GM23338 (cell line): Measurements from ENCODE around the gene IFNA17. TPM values are rescaled to one million over a fixed set of nuclear protein-coding genes. Genes with fewer than 3 reads are reported as not detected.
"Not testable (repeated sequence)": the region's sequence is repeated elsewhere in the genome, so short reads cannot be mapped to it uniquely, and the experiment has no call there.

Experiments used
- ATAC-seq: fragments of 200-7000 bp; cut with Tn5 transposase; 3 replicates; pipeline ENCODE4 v1.9.1; 2020
- DNase-seq: peaks from one replicate; pipeline ENCODE4 v3.0.0-alpha.2; 2015; ENCODE audit warnings: low spot score
- H2AFZ ChIP-seq: fragments of 200-600 bp; sonication (generic); 2 replicates; pipeline ENCODE4 v1.8.0; 2016; ENCODE audit warnings: antibody characterized with exemption, mild to moderate bottlenecking, moderate library complexity
- H3F3A ChIP-seq: fragments of 200-600 bp; sonication (generic); replicated peaks from 2 replicates; pipeline ENCODE4 v1.8.0; 2017; ENCODE audit warnings: antibody characterized with exemption, mixed run types, low read depth
- H3K27ac ChIP-seq: fragments of 200-600 bp; sonication (generic); 2 replicates; pipeline ENCODE4 v1.6.1; 2016; ENCODE audit warnings: low read depth
- H3K27me3 ChIP-seq: fragments of 200-600 bp; sonication (generic); 2 replicates; pipeline ENCODE4 v1.8.0; 2016; ENCODE audit warnings: mild to moderate bottlenecking, mixed run types, moderate library complexity; ENCODE audit not compliant: insufficient read depth
- H3K36me3 ChIP-seq: fragments of 200-600 bp; sonication (generic); 2 replicates; pipeline ENCODE4 v1.8.0; 2016; ENCODE audit warnings: mild to moderate bottlenecking; ENCODE audit not compliant: insufficient read depth
- H3K4me1 ChIP-seq: fragments of 200-600 bp; sonication (generic); 2 replicates; pipeline ENCODE4 v1.8.0; 2016; ENCODE audit warnings: mild to moderate bottlenecking, moderate library complexity; ENCODE audit not compliant: insufficient read depth
- H3K4me2 ChIP-seq: fragments of 200-600 bp; sonication (generic); 2 replicates; pipeline ENCODE4 v1.7.1; 2017; ENCODE audit warnings: mixed run types
- H3K4me3 ChIP-seq: fragments of 200-600 bp; sonication (generic); 2 replicates; pipeline ENCODE4 v1.6.1; 2016; ENCODE audit warnings: mixed run types
- H3K79me2 ChIP-seq: fragments of 200-600 bp; sonication (generic); replicated peaks from 2 replicates; pipeline ENCODE4 v1.8.0; 2017; ENCODE audit warnings: mild to moderate bottlenecking; ENCODE audit not compliant: insufficient read depth
- H3K9me2 ChIP-seq: fragments of 200-600 bp; sonication (generic); 2 replicates; pipeline ENCODE4 v1.8.0; 2017; ENCODE audit not compliant: insufficient read depth
- H4K20me1 ChIP-seq: fragments of 200-600 bp; sonication (generic); replicated peaks from 2 replicates; pipeline ENCODE4 v1.8.0; 2017; ENCODE audit warnings: mild to moderate bottlenecking; ENCODE audit not compliant: insufficient read depth
- H3K27ac Mint-ChIP-seq: 2 replicates; pipeline ENCODE4 v1.8.0; 2020; ENCODE audit warnings: inconsistent platforms, mild to moderate bottlenecking, moderate library complexity, mixed read lengths
- H3K27me3 Mint-ChIP-seq: 3 replicates; pipeline ENCODE4 v1.8.0; 2022; ENCODE audit warnings: low read depth, mild to moderate bottlenecking, moderate library complexity, mixed read lengths, inconsistent platforms; ENCODE audit not compliant: insufficient read depth, poor library complexity
- H3K36me3 Mint-ChIP-seq: 3 replicates; pipeline ENCODE4 v1.8.0; 2021; ENCODE audit warnings: low read depth, mild to moderate bottlenecking, inconsistent platforms, moderate library complexity, mixed read lengths
- H3K4me1 Mint-ChIP-seq: 3 replicates; pipeline ENCODE4 v1.8.0; 2020; ENCODE audit warnings: mild to moderate bottlenecking, inconsistent platforms, mixed read lengths
- H3K4me3 Mint-ChIP-seq: 3 replicates; pipeline ENCODE4 v1.8.0; 2021; ENCODE audit warnings: moderate library complexity, mild to moderate bottlenecking, inconsistent platforms, mixed read lengths
- H3K9me3 Mint-ChIP-seq: 3 replicates; pipeline ENCODE4 v1.8.0; 2020; ENCODE audit warnings: moderate library complexity, mild to moderate bottlenecking, inconsistent platforms, mixed read lengths
- EZH2 ChIP-seq: fragments of 200-600 bp; sonication (generic); IDR thresholded peaks from one replicate; pipeline ENCODE4 v1.8.0; 2017; ENCODE audit warnings: antibody characterized with exemption, mild to moderate bottlenecking, low read depth; ENCODE audit not compliant: unreplicated experiment
- ZNF331 ChIP-seq: fragments of 250-450 bp; sonication (Bioruptor Pico); IDR thresholded peaks from 2 replicates; pipeline ENCODE4 v1.5.0; 2020; ENCODE audit warnings: low read depth, mild to moderate bottlenecking, moderate library complexity
- polyA plus RNA-seq: library from polyadenylated mRNA; unstranded; fragments of >200 nt; fragmentation: Nextera tagmentation; extraction: Ambion mirVana; gene quantifications from 2 replicates; pipeline ENCODE4 v1.2.1, GENCODE V29; 2016
- total RNA-seq: library from RNA; depleted of rRNA; stranded (reverse); fragments of >200 nt; shearing (Covaris generic); gene quantifications from 2 replicates; pipeline ENCODE4 v1.2.3, GENCODE V29; 2014
- TF ChIP-seq, protein P1 (sequence below): IDR thresholded peaks from one replicate; pipeline ENCODE4 v1.6.1; 2018; ENCODE audit warnings: antibody characterized with exemption; ENCODE audit not compliant: unreplicated experiment
- TF ChIP-seq, protein P2 (sequence below): IDR thresholded peaks from 2 replicates; pipeline ENCODE4 v1.6.1; 2016; ENCODE audit warnings: antibody characterized with exemption

Gene IFNA17
- total and polyA plus RNA-seq, 2 experiments from 2014 or later: not detected

DNA sequence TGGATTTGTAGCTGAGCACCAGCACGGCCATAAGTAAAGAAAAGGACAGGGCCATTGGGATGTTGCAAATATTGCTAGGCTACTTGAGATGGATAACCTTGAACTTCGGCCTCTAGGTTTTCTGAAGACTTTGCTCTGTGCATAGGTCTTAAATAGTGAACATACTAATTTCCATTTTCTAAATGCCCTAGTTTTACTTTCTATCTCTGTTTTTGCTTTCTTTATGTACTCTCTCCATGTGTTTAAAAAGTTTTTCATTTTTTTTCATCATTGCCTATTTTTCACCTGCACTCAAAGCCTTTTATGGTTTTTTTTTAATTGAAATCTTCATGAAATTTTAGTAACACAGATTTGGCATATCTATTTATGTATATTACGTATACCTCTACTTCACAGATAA is 21.0 kb downstream of the IFNA17 start, which contains the start of gene IFNA10:
Gene IFNA10 (minus strand): TSS at position 101 of the 400 bp plus-strand sequence. CDS start 46 bp downstream, at position 55.
- H3K9me2 ChIP-seq, H3K27me3 ChIP-seq, H4K20me1 ChIP-seq, H3K4me2 ChIP-seq, DNase-seq, H3K27me3 Mint-ChIP-seq, H3K27ac ChIP-seq, H3K4me3 ChIP-seq, H3F3A ChIP-seq, H3K27ac Mint-ChIP-seq, H3K4me1 Mint-ChIP-seq, H3K4me1 ChIP-seq, ATAC-seq, H3K4me3 Mint-ChIP-seq, H3K79me2 ChIP-seq, H3K36me3 ChIP-seq, H2AFZ ChIP-seq, H3K36me3 Mint-ChIP-seq, H3K9me3 Mint-ChIP-seq: not testable (repeated sequence)

- Histone ChIP-seq H4K20me1 (no peaks in the 10 kb centered on the region), H3K4me3 (no peak overlapping the region), H3F3A (no peaks in the 10 kb centered on the region), H3K4me1 (no peaks in the 10 kb centered on the region), H3K9me2 (no peaks in the 10 kb centered on the region), H3K27me3 (no peaks in the 10 kb centered on the region), H3K79me2 (no peaks in the 10 kb centered on the region), H3K27ac (no peak overlapping the region), H3K36me3 (no peaks in the 10 kb centered on the region), H3K4me2 (no peak overlapping the region), H2AFZ (no peak overlapping the region)
- no peaks in the 10 kb centered on the region for H3K27me3 Mint-ChIP-seq
- H3K4me1 Mint-ChIP-seq: no peaks in the 10 kb centered on the region
- no peak for TF ChIP-seq EZH2
- TF ChIP-seq, protein P1, sequence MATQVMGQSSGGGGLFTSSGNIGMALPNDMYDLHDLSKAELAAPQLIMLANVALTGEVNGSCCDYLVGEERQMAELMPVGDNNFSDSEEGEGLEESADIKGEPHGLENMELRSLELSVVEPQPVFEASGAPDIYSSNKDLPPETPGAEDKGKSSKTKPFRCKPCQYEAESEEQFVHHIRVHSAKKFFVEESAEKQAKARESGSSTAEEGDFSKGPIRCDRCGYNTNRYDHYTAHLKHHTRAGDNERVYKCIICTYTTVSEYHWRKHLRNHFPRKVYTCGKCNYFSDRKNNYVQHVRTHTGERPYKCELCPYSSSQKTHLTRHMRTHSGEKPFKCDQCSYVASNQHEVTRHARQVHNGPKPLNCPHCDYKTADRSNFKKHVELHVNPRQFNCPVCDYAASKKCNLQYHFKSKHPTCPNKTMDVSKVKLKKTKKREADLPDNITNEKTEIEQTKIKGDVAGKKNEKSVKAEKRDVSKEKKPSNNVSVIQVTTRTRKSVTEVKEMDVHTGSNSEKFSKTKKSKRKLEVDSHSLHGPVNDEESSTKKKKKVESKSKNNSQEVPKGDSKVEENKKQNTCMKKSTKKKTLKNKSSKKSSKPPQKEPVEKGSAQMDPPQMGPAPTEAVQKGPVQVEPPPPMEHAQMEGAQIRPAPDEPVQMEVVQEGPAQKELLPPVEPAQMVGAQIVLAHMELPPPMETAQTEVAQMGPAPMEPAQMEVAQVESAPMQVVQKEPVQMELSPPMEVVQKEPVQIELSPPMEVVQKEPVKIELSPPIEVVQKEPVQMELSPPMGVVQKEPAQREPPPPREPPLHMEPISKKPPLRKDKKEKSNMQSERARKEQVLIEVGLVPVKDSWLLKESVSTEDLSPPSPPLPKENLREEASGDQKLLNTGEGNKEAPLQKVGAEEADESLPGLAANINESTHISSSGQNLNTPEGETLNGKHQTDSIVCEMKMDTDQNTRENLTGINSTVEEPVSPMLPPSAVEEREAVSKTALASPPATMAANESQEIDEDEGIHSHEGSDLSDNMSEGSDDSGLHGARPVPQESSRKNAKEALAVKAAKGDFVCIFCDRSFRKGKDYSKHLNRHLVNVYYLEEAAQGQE: no peak
- TF ChIP-seq, protein P2, sequence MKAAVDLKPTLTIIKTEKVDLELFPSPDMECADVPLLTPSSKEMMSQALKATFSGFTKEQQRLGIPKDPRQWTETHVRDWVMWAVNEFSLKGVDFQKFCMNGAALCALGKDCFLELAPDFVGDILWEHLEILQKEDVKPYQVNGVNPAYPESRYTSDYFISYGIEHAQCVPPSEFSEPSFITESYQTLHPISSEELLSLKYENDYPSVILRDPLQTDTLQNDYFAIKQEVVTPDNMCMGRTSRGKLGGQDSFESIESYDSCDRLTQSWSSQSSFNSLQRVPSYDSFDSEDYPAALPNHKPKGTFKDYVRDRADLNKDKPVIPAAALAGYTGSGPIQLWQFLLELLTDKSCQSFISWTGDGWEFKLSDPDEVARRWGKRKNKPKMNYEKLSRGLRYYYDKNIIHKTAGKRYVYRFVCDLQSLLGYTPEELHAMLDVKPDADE: no peak
- TF ChIP-seq ZNF331 (CRISPR knock-in tag): no peak
- H3K27ac Mint-ChIP-seq: no peak overlapping the region
- no peaks in the 10 kb centered on the region for H3K36me3 Mint-ChIP-seq
- DNase-seq: no peak
- peaks cover 4% of the 10 kb centered on the region; the same call in 2 of the 3 replicates for H3K9me3 Mint-ChIP-seq
- no peak overlapping the region for H3K4me3 Mint-ChIP-seq
- no peak for ATAC-seq
These were observed 22.8 kb downstream of the IFNA17 start for GRCh38 chr9:21205204-21205603.

DNA sequence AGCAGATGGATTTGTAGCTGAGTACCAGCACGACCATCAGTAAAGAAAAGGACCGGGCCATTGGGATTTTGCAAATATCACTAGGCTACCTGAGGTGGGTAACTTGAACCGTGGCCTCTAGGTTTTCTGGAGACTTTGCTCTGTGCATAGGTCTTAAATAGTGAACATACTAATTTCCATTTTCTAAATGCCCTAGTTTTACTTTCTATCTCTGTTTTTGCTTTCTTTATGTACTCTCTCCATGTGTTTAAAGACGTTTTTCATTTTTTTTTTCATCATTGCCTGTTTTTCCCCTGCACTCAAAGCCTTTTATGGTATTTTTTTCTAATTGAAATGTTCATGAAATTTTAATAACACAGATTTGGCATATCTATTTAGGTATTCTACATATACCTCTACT is 25.9 kb downstream of the IFNA17 start, which contains the start of gene IFNA7:
Gene IFNA7 (minus strand): TSS at position 101 of the 400 bp plus-strand sequence. CDS start 40 bp downstream, at position 61.
- not testable (repeated sequence) for H3K27ac ChIP-seq, H2AFZ ChIP-seq, H3K4me1 ChIP-seq, DNase-seq, H3F3A ChIP-seq, H3K79me2 ChIP-seq, H3K27me3 ChIP-seq, H3K27ac Mint-ChIP-seq, H3K4me3 ChIP-seq, H3K9me2 ChIP-seq, H3K36me3 ChIP-seq, ATAC-seq, H3K4me2 ChIP-seq, H3K4me3 Mint-ChIP-seq, H3K4me1 Mint-ChIP-seq, H3K27me3 Mint-ChIP-seq, H3K9me3 Mint-ChIP-seq, H3K36me3 Mint-ChIP-seq, H4K20me1 ChIP-seq
